Measurements from ENCODE around the gene NMUR1. TPM values are rescaled to one million over a fixed set of nuclear protein-coding genes. Genes with fewer than 3 reads are reported as not detected.

NMUR1 gene
- total RNA-seq, 2 experiments from 2014 or later = 0.11 to 0.14 TPM

- POLR2A ChIA-PET = no interaction called here
- Mint-ChIP-seq H3K4me1 (ENCODE audit: low read depth) (peaks cover 16% of the 10 kb centered on the region), H3K9me3 (peaks cover 2% of the 10 kb centered on the region), H3K4me3 (no peak overlapping the region), H3K27me3 (no peaks in the 10 kb centered on the region), H3K36me3 (ENCODE audit: low read depth) (peaks cover 3% of the 10 kb centered on the region), H3K27ac (no peak overlapping the region)
- H3K4me3 ChIP-seq (ENCODE audit: low read length) = no peak overlapping the region
- intact Hi-C loops (cut with DNase I, micrococcal nuclease) = no loop called here
- no peak for TF ChIP-seq CTCF (IDR thresholded peaks at IDR 0.05)
- ATAC-seq (ENCODE audit: poor library complexity) (no peak), DNase-seq (no peak)
- H3K4me1 ChIP-seq (ENCODE audit: insufficient read depth, low read length) = peaks cover 21% of the 10 kb centered on the region
- no peaks in the 10 kb centered on the region for H3K27me3 ChIP-seq (ENCODE audit: control insufficient read depth in 1 of 2, insufficient read depth in 2 of 2, low read length in 2 of 2)
- peaks cover 11 to 16% of the 10 kb centered on the region in 2 experiments for H3K9me3 ChIP-seq (ENCODE audit: control insufficient read depth in 1 of 2, insufficient read depth in 1 of 2, low read length in 2 of 2)
- CTCF ChIA-PET = no interaction called here
- no peaks in the 10 kb centered on the region for H3K36me3 ChIP-seq (ENCODE audit: insufficient read depth, low read length)
- H3K27ac ChIP-seq (ENCODE audit: low read depth in 1 of 2, low read length in 2 of 2) = no peak overlapping the region
These were observed 11.4 kb upstream of the NMUR1 start for GRCh38 chr2:231541645-231542044.

GRCh38 chr2:231539991-231540390 is 9.7 kb upstream of the NMUR1 start:
- ChIA-PET POLR2A (no interaction called here), CTCF (interaction anchor here (0.6 to 1.0 kb wide), 2 partner anchors 14 to 1499 kb away, joined by 3 to 4 read pairs; no protein-coding TSS in a partner anchor)
- Histone ChIP-seq H3K36me3 (ENCODE audit: insufficient read depth, low read length) (no peaks in the 10 kb centered on the region), H3K27me3 (ENCODE audit: control insufficient read depth in 1 of 2, insufficient read depth in 2 of 2, low read length in 2 of 2) (no peaks in the 10 kb centered on the region), H3K4me3 (ENCODE audit: low read length) (no peak overlapping the region), H3K4me1 (ENCODE audit: insufficient read depth, low read length) (peaks cover 9% of the 10 kb centered on the region), H3K27ac (ENCODE audit: low read depth in 1 of 2, low read length in 2 of 2) (no peak overlapping the region), H3K9me3 (ENCODE audit: control insufficient read depth in 1 of 2, insufficient read depth in 1 of 2, low read length in 2 of 2) (peaks cover 11 to 16% of the 10 kb centered on the region in 2 experiments)
- Mint-ChIP-seq H3K4me3 (no peak overlapping the region), H3K9me3 (peaks cover 2% of the 10 kb centered on the region), H3K27ac (no peak overlapping the region), H3K27me3 (no peaks in the 10 kb centered on the region), H3K36me3 (ENCODE audit: low read depth) (peaks cover 3% of the 10 kb centered on the region), H3K4me1 (ENCODE audit: low read depth) (peaks cover 1% of the 10 kb centered on the region)
- intact Hi-C loops (cut with DNase I, micrococcal nuclease) = no loop called here
- DNase-seq (no peak), ATAC-seq (ENCODE audit: poor library complexity) (no peak)
- TF ChIP-seq CTCF (IDR thresholded peaks at IDR 0.05) = no peak

- no peak overlapping the region for H3K27ac Mint-ChIP-seq
- ChIA-PET CTCF (no interaction called here), POLR2A (interaction anchor here (0.6 kb wide), 1 partner anchor 1091 kb away, joined by 3 read pairs; no protein-coding TSS in a partner anchor)
- H3K9me3 Mint-ChIP-seq = no peaks in the 10 kb centered on the region
- Histone ChIP-seq H3K4me1 (ENCODE audit: insufficient read depth, low read length) (peaks cover 10% of the 10 kb centered on the region), H3K4me3 (ENCODE audit: low read length) (no peak overlapping the region), H3K27me3 (ENCODE audit: control insufficient read depth in 1 of 2, insufficient read depth in 2 of 2, low read length in 2 of 2) (peaks cover 0 to under 1% of the 10 kb centered on the region in 2 experiments), H3K9me3 (ENCODE audit: control insufficient read depth in 1 of 2, insufficient read depth in 1 of 2, low read length in 2 of 2) (peaks cover 0 to under 1% of the 10 kb centered on the region in 2 experiments), H3K27ac (ENCODE audit: low read depth in 1 of 2, low read length in 2 of 2) (no peak overlapping the region), H3K36me3 (ENCODE audit: insufficient read depth, low read length) (no peaks in the 10 kb centered on the region)
- DNase-seq (no peak), ATAC-seq (ENCODE audit: poor library complexity) (no peak)
- H3K4me3 Mint-ChIP-seq = no peak overlapping the region
- no peak for TF ChIP-seq CTCF (IDR thresholded peaks at IDR 0.05)
- H3K36me3 Mint-ChIP-seq (ENCODE audit: low read depth) = no peaks in the 10 kb centered on the region
- H3K4me1 Mint-ChIP-seq (ENCODE audit: low read depth) = peaks cover 3% of the 10 kb centered on the region
- intact Hi-C loops (cut with DNase I, micrococcal nuclease) = no loop called here
- H3K27me3 Mint-ChIP-seq = peaks cover 5% of the 10 kb centered on the region
These were observed 5.7 kb upstream of the NMUR1 start for GRCh38 chr2:231535961-231536360.
